Neuronal stem cell (in vitro differentiated cells): ENCODE data around the gene ACTR1A.

ENCODE experiments used
- DNase-seq: peaks from one replicate; pipeline ENCODE4 v3.0.0-alpha.2; 2013; ENCODE audit warnings: low spot score
- H2AFZ ChIP-seq: one replicate; pipeline ENCODE4 v1.6.1; 2013; ENCODE audit warnings: mild to moderate bottlenecking, low read length, inconsistent platforms
- H2AK5ac ChIP-seq: 2 replicates; pipeline ENCODE4 v1.6.1; 2013; ENCODE audit warnings: low read depth, mild to moderate bottlenecking, inconsistent platforms, low read length, moderate library complexity, mixed read lengths
- H2BK120ac ChIP-seq: 2 replicates; pipeline ENCODE4 v1.6.1; 2013; ENCODE audit warnings: low read depth, mild to moderate bottlenecking, inconsistent platforms, low read length, moderate library complexity, mixed read lengths
- H2BK12ac ChIP-seq: one replicate; pipeline ENCODE4 v1.6.1; 2013; ENCODE audit warnings: low read length, inconsistent platforms
- H2BK15ac ChIP-seq: 2 replicates; pipeline ENCODE4 v1.6.1; 2013; ENCODE audit warnings: mild to moderate bottlenecking, low read length, inconsistent platforms, mixed read lengths
- H2BK5ac ChIP-seq: one replicate; pipeline ENCODE4 v1.6.1; 2013; ENCODE audit warnings: inconsistent platforms, mild to moderate bottlenecking, low read length, moderate library complexity
- H3K14ac ChIP-seq: one replicate; pipeline ENCODE4 v1.6.1; 2013; ENCODE audit warnings: low read length, inconsistent platforms
- H3K18ac ChIP-seq: 2 replicates; pipeline ENCODE4 v1.6.1; 2013; ENCODE audit warnings: low read length, inconsistent platforms
- H3K23ac ChIP-seq: 2 replicates; pipeline ENCODE4 v1.6.1; 2013; ENCODE audit warnings: low read depth, mild to moderate bottlenecking, mixed read lengths, low read length, inconsistent platforms; ENCODE audit not compliant: poor library complexity
- H3K27ac ChIP-seq: replicated peaks from 3 replicates; pipeline ENCODE4 v1.5.1; 2013; ENCODE audit warnings: low read length, inconsistent platforms
- H3K27me3 ChIP-seq, 3 experiments: 2 replicates each; pipeline ENCODE4 v1.6.1; 2013; ENCODE audit warnings: low read length in 3 of 3, mild to moderate bottlenecking in 2 of 3, inconsistent platforms in 1 of 3, low read depth in 1 of 3, mixed read lengths in 1 of 3, moderate library complexity in 1 of 3; ENCODE audit not compliant: control insufficient read depth in 3 of 3, insufficient read depth in 3 of 3
- H3K36me3 ChIP-seq, 2 donors: replicated peaks in 1 of 2; 2 replicates each; pipeline ENCODE4 v1.6.1; 2013; ENCODE audit warnings: low read length in 2 of 2; ENCODE audit not compliant: control insufficient read depth in 2 of 2, insufficient read depth in 2 of 2
- H3K4ac ChIP-seq: 2 replicates; pipeline ENCODE4 v1.6.1; 2013; ENCODE audit warnings: inconsistent platforms, mild to moderate bottlenecking, low read length, moderate library complexity
- H3K4me1 ChIP-seq, 2 donors: 1 replicate in 1 of 2; 2 replicates in 1 of 2; pipeline ENCODE4 v1.6.1; 2013; ENCODE audit warnings: low read length in 2 of 2, low read depth in 1 of 2; ENCODE audit not compliant: control insufficient read depth in 2 of 2, insufficient read depth in 1 of 2
- H3K4me2 ChIP-seq: one replicate; pipeline ENCODE4 v1.6.1; 2013; ENCODE audit warnings: mild to moderate bottlenecking, low read length, inconsistent platforms; ENCODE audit not compliant: insufficient read depth, poor library complexity, severe bottlenecking
- H3K4me3 ChIP-seq, 2 donors: 2 replicates each; pipeline ENCODE4 v1.5.1; 2013; ENCODE audit warnings: low read length in 2 of 2, mild to moderate bottlenecking in 2 of 2, inconsistent platforms in 1 of 2, moderate library complexity in 1 of 2
- H3K79me1 ChIP-seq: one replicate; pipeline ENCODE4 v1.6.1; 2013; ENCODE audit warnings: low read depth, mild to moderate bottlenecking, inconsistent platforms, low read length, moderate library complexity
- H3K9ac ChIP-seq: one replicate; pipeline ENCODE4 v1.6.1; 2013; ENCODE audit warnings: mild to moderate bottlenecking, low read depth, low read length, inconsistent platforms; ENCODE audit not compliant: poor library complexity
- H3K9me3 ChIP-seq, 2 donors: replicated peaks in 1 of 2; 2 replicates each; pipeline versions ENCODE3 to v1.6.1; 2013; ENCODE audit warnings: low read length in 2 of 2, mild to moderate bottlenecking in 2 of 2, inconsistent platforms in 1 of 2, low read depth in 1 of 2, mixed read lengths in 1 of 2, moderate library complexity in 1 of 2; ENCODE audit not compliant: control insufficient read depth in 2 of 2, insufficient read depth in 1 of 2
- H4K8ac ChIP-seq: one replicate; pipeline ENCODE4 v1.6.1; 2013; ENCODE audit warnings: low read depth, mild to moderate bottlenecking, inconsistent platforms, low read length, moderate library complexity
- H4K91ac ChIP-seq: one replicate; pipeline ENCODE4 v1.6.1; 2013; ENCODE audit warnings: low read length, low read depth, mild to moderate bottlenecking, inconsistent platforms; ENCODE audit not compliant: poor library complexity
- WGBS, 2 donors: extraction: QIAGEN DNeasy Blood & Tissue Kit; methylation state at CpG; one replicate each; pipeline ENCODE4 v1.1.7; 2013; ENCODE audit warnings: missing lambda C conversion rate in 2 of 2, mixed read lengths in 1 of 2; ENCODE audit not compliant: insufficient read length in 2 of 2, insufficient replicate concordance in 1 of 2; ENCODE audit errors: extremely low coverage in 2 of 2; 5-methylcytosine and 5-hydroxymethylcytosine counted together

Gene ACTR1A

DNA sequence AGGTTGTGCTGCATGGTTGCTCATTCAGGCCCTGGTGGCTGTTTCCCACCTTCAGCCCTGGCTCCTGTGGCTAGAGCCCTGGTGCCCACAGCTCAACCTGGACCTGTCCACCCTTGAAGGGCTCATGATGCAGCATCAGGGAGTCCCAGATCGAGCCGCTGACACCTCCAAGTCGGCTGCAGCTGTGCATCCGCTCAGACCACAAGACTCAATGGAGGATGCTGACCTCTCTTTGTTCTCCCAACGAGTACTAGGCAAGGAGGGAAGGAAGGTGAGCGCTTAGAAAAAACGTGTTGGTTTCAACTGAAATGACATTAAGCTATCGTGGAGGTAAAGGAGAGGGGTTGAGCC lies 41.7 kb downstream of the ACTR1A start:
- Histone ChIP-seq H2BK15ac (no peak overlapping the region), H2BK5ac (no peak overlapping the region), H3K9me3 (no peaks in the 10 kb centered on the region), H3K36me3 (no peaks in the 10 kb centered on the region), H3K4me2 (peak overlapping the region; percentile 49), H2BK12ac (no peak overlapping the region), H3K4me1 (peaks cover 13 to 23% of the 10 kb centered on the region in 2 donors), H3K4ac (no peak overlapping the region), H3K9ac (no peak overlapping the region), H2BK120ac (no peak overlapping the region), H3K79me1 (peaks cover 1% of the 10 kb centered on the region), H2AK5ac (no peak overlapping the region), H3K27me3 (peaks cover 0 to 20% (median 0%) of the 10 kb centered on the region in 3 experiments), H3K18ac (peak overlapping the region; percentile 31), H3K23ac (no peak overlapping the region), H2AFZ (peak overlapping the region; percentile 89), H4K8ac (peak overlapping the region; percentile 5), H3K14ac (no peak overlapping the region), H4K91ac (no peak overlapping the region), H3K27ac (no peak overlapping the region), H3K4me3 (peak overlapping the region; percentile 33 to 57)
- no peak for DNase-seq
- WGBS, 2 donors = no CpG with 5 or more reads among the region's 8 CpGs

DNA sequence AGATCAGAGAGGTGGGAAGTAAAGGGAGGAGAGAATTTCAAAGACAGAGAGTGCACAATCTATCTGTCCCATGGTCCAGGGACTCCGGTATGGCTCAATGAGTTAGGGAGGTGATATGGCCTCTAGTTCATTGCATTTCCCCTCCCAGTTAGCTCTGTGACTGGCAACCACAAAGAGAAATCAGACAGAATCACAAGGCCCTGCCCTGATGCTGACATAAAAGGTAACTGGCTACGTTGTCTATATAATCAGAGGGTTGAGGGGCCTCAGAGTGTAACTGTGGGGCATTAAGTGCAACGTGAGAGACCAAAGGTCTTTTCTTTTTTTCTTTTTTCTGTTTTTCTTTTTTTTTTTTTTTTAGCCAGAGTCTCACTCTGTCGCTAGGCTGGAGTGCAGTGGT lies 43.9 kb downstream of the ACTR1A start:
- H3K27ac ChIP-seq = no peak overlapping the region
- no peak overlapping the region for H3K18ac ChIP-seq
- no peak overlapping the region for H4K91ac ChIP-seq
- no CpG with 5 or more reads among the region's 4 CpGs for whole genome bisulfite sequencing, 2 donors
- no peak overlapping the region for H3K4ac ChIP-seq
- no peak overlapping the region for H3K23ac ChIP-seq
- peaks cover 18 to 23% of the 10 kb centered on the region in 2 donors for H3K4me1 ChIP-seq
- peaks cover 1% of the 10 kb centered on the region for H3K79me1 ChIP-seq
- no peak overlapping the region for H2BK12ac ChIP-seq
- H2AFZ ChIP-seq = no peak overlapping the region
- no peak overlapping the region for H2AK5ac ChIP-seq
- no peak for DNase-seq
- H4K8ac ChIP-seq = no peak overlapping the region
- no peak overlapping the region for H2BK15ac ChIP-seq
- no peak overlapping the region for H2BK5ac ChIP-seq
- no peaks in the 10 kb centered on the region for H3K9me3 ChIP-seq
- no peak overlapping the region for H2BK120ac ChIP-seq
- no peaks in the 10 kb centered on the region for H3K36me3 ChIP-seq
- H3K9ac ChIP-seq = no peak overlapping the region
- no peak overlapping the region for H3K4me3 ChIP-seq
- no peak overlapping the region for H3K14ac ChIP-seq
- peaks cover 0 to 20% (median 0%) of the 10 kb centered on the region in 3 experiments for H3K27me3 ChIP-seq
- H3K4me2 ChIP-seq = no peak overlapping the region

DNA sequence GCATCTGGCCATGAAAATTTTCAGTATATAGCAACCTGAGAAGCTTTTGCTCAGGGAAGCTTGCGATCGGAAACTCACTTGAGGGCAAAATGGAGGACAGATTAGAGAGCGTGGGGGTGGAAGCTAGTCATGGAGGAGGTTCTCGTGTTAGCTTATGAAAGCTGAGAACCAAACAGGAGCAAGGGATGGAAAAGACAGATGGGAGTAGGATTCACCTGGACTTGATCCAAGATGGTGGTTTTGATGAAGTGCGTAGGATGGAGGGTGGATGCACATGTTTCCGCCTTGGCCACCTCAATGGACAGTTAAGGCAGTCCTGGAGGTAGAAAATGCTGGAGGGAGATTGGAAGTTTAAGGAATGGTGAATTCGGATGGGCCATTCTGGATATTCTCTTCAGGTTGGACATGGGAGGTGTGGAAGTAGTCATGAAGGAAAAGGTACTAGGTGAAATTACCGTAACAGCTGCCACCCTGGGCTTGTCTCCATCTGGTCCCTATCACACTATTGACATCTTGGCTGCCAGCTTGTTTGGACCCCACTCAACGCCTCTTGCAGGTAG lies 44.8 kb downstream of the ACTR1A start:
- H2AFZ ChIP-seq = no peak overlapping the region
- no peak overlapping the region for H3K14ac ChIP-seq
- no peak overlapping the region for H3K18ac ChIP-seq
- no peak overlapping the region for H2BK12ac ChIP-seq
- no peaks in the 10 kb centered on the region for H3K9me3 ChIP-seq
- H3K36me3 ChIP-seq = peaks cover 0 to under 1% of the 10 kb centered on the region in 2 donors
- no peak for DNase-seq
- H3K4me2 ChIP-seq = no peak overlapping the region
- H4K91ac ChIP-seq = no peak overlapping the region
- no peak overlapping the region for H3K23ac ChIP-seq
- H3K4ac ChIP-seq = no peak overlapping the region
- peaks cover 16% of the 10 kb centered on the region in 2 donors for H3K4me1 ChIP-seq
- no peak overlapping the region for H3K27ac ChIP-seq
- no peak overlapping the region for H4K8ac ChIP-seq
- no peak overlapping the region for H3K9ac ChIP-seq
- no CpG with 5 or more reads among the region's 9 CpGs for WGBS, 2 donors
- H3K79me1 ChIP-seq = no peaks in the 10 kb centered on the region
- peaks cover 0 to 13% (median 0%) of the 10 kb centered on the region in 3 experiments for H3K27me3 ChIP-seq
- no peak overlapping the region for H2AK5ac ChIP-seq
- H2BK5ac ChIP-seq = no peak overlapping the region
- H3K4me3 ChIP-seq = no peak overlapping the region
- H2BK15ac ChIP-seq = no peak overlapping the region
- no peak overlapping the region for H2BK120ac ChIP-seq

DNA sequence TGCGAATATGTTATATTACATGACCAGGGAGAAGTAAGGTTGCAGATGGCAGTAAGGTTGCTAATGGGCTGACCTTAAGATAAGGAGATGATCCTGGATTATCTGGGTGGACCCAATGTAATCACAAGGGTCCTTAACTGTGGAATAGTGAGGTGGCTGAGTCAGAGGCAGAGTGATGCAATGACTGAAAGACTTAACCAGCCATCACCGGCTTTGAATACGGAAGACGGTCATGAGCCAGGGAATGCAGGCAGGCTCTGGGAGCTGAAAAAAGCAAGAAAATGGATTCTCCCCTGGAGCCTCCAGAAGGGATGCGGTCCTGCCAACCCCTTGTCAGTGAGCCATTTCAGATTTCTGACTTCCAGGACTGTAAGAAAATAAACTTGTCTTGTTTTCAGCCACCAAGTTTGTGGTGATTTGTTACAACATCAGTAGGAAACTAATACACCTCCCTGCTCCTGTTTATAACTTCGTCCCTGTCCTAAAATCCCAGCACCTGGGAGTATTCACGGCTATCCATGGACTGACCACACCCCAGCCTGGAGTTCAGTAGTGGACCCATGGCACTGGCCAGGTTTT lies 46.5 kb downstream of the ACTR1A start:
- H3K9me3 ChIP-seq = no peaks in the 10 kb centered on the region
- no peak overlapping the region for H3K4me3 ChIP-seq
- no peak overlapping the region for H3K14ac ChIP-seq
- no peak overlapping the region for H2BK120ac ChIP-seq
- H3K27ac ChIP-seq = no peak overlapping the region
- no peak overlapping the region for H3K23ac ChIP-seq
- H2BK5ac ChIP-seq = no peak overlapping the region
- H3K9ac ChIP-seq = no peak overlapping the region
- no peak overlapping the region for H2AFZ ChIP-seq
- no peak overlapping the region for H3K18ac ChIP-seq
- H3K79me1 ChIP-seq = no peaks in the 10 kb centered on the region
- H3K4ac ChIP-seq = no peak overlapping the region
- H3K27me3 ChIP-seq = no peaks in the 10 kb centered on the region
- H2AK5ac ChIP-seq = no peak overlapping the region
- H2BK12ac ChIP-seq = no peak overlapping the region
- no peak overlapping the region for H4K91ac ChIP-seq
- no peak overlapping the region for H2BK15ac ChIP-seq
- no peak for DNase-seq
- no peak overlapping the region for H4K8ac ChIP-seq
- H3K4me1 ChIP-seq = peaks cover 10 to 16% of the 10 kb centered on the region in 2 donors
- no CpG with 5 or more reads among the region's 7 CpGs for whole genome bisulfite sequencing, 2 donors
- H3K4me2 ChIP-seq = no peak overlapping the region
- H3K36me3 ChIP-seq = peaks cover 0 to 4% of the 10 kb centered on the region in 2 donors
